Spleen (tissue), 11 donors: Measurements from ENCODE around the gene BMPR1A. TPM values are rescaled to one million over a fixed set of nuclear protein-coding genes. Genes with fewer than 3 reads are reported as not detected.

Source experiments
- DNase-seq: peaks from one replicate; pipeline ENCODE4 v3.0.0-alpha.2; 2020
- H3K27ac ChIP-seq, 8 donors: fragments of 200-600 bp; sonication (generic) in 7 of 8; 1 replicate in 4 of 8; 2 replicates in 4 of 8; pipeline versions ENCODE4 v1.5.0 to v1.8.0; 2016 to 2021; ENCODE audit warnings: inconsistent platforms in 4 of 8, mild to moderate bottlenecking in 4 of 8, moderate library complexity in 1 of 8
- H3K27me3 ChIP-seq, 7 donors: fragments of 200-600 bp; sonication (generic) in 6 of 7; replicated peaks in 1 of 7; 1 replicate in 4 of 7; 2 replicates in 3 of 7; pipeline versions ENCODE4 v1.5.0 to v1.8.0; 2016 to 2021; ENCODE audit warnings: inconsistent platforms in 3 of 7, mild to moderate bottlenecking in 1 of 7
- H3K36me3 ChIP-seq, 6 donors: fragments of 200-600 bp; sonication (generic) in 5 of 6; 1 replicate in 4 of 6; 2 replicates in 2 of 6; pipeline versions ENCODE4 v1.5.0 to v1.8.0; 2016 to 2021; ENCODE audit warnings: inconsistent platforms in 2 of 6
- H3K4me1 ChIP-seq, 6 donors: fragments of 200-600 bp; sonication (generic) in 5 of 6; 1 replicate in 3 of 6; 2 replicates in 3 of 6; pipeline versions ENCODE4 v1.5.0 to v1.8.0; 2016 to 2021; ENCODE audit warnings: inconsistent platforms in 3 of 6
- H3K4me3 ChIP-seq, 8 donors: fragments of 200-600 bp; sonication (generic) in 7 of 8; 1 replicate in 4 of 8; 2 replicates in 4 of 8; pipeline versions ENCODE4 v1.5.0 to v1.8.0; 2016 to 2021; ENCODE audit warnings: inconsistent platforms in 4 of 8, mild to moderate bottlenecking in 4 of 8, moderate library complexity in 2 of 8
- H3K9me3 ChIP-seq, 8 donors: fragments of 200-600 bp; sonication (generic) in 7 of 8; 1 replicate in 4 of 8; 2 replicates in 4 of 8; pipeline versions ENCODE4 v1.5.0 to v1.8.0; 2016 to 2021; ENCODE audit warnings: inconsistent platforms in 4 of 8
- CTCF ChIP-seq, 11 experiments: fragments of 200-600 bp in 7 of 11; fragments of 450-650 bp in 4 of 11; sonication (generic) in 4 of 11; IDR thresholded peaks in 8 of 11; conservative IDR thresholded peaks in 3 of 11; 1 replicate in 7 of 11; 2 replicates in 4 of 11; pipeline versions ENCODE4 v1.4.0 to v1.8.0; 2016 to 2021; ENCODE audit warnings: antibody characterized with exemption in 11 of 11, inconsistent platforms in 4 of 11, mild to moderate bottlenecking in 1 of 11
- POLR2A ChIP-seq, 3 donors: fragments of 450-650 bp; IDR thresholded peaks; one replicate each; pipeline ENCODE4 v1.5.1; 2017; ENCODE audit warnings: antibody characterized with exemption in 3 of 3, mild to moderate bottlenecking in 1 of 3
- POLR2AphosphoS5 ChIP-seq, 3 donors: sonication (generic); formaldehyde crosslinking; IDR thresholded peaks; one replicate each; pipeline ENCODE4 v1.5.1; 2017; ENCODE audit warnings: antibody characterized with exemption in 3 of 3
- WGBS, 5 donors: extraction: QIAGEN DNeasy Blood & Tissue Kit in 3 of 5; methylation state at CpG; one replicate each; pipeline versions ENCODE4 v1.1.5 to v1.1.7; 2013 to 2018; 5-methylcytosine and 5-hydroxymethylcytosine counted together
- intact Hi-C: fragments of 100-400 bp; cut with DNase I; formaldehyde crosslinking; loops from one replicate; pipeline ENCODE4 v1.15.0; 2023; ENCODE audit warnings: low total_unique reads
- polyA plus RNA-seq, 3 donors: library from polyadenylated mRNA; stranded (reverse); fragments of 200-250 nt; gene quantifications; one replicate each; pipeline ENCODE4 v1.2.1, GENCODE V29; 2013
- total RNA-seq, 7 donors: library from RNA; depleted of rRNA in 3 of 7; stranded (reverse); fragments of >200 nt in 3 of 7; fragmentation: NEBNext Ultra II Directional in 4 of 7; extraction: Animal tissue kit (Norgen Biotek cat#: 25700) in 4 of 7; gene quantifications; one replicate each; pipeline versions ENCODE4 v1.1.0 to v1.2.1, GENCODE V29; 2016 to 2021
- donor health status: healthy with polysubstance abuse.
- donor health status: DM: no; HTN: no; CAD: no; lungs with moderate emphysema.
- donor health status: DM: no; HTN: no; CAD: no.
- donor health status: Bipolar disorder and iron deficiency.
- donor health status: healthy.
- donor health status: DM: no; HTN: no; CAD: no.
- donor health status: DM: yes; HTN: yes; CAD: no.

BMPR1A gene
- total and polyA plus RNA-seq, 10 donors, result 1.3 to 17.9 (median 10.2) TPM

DNA sequence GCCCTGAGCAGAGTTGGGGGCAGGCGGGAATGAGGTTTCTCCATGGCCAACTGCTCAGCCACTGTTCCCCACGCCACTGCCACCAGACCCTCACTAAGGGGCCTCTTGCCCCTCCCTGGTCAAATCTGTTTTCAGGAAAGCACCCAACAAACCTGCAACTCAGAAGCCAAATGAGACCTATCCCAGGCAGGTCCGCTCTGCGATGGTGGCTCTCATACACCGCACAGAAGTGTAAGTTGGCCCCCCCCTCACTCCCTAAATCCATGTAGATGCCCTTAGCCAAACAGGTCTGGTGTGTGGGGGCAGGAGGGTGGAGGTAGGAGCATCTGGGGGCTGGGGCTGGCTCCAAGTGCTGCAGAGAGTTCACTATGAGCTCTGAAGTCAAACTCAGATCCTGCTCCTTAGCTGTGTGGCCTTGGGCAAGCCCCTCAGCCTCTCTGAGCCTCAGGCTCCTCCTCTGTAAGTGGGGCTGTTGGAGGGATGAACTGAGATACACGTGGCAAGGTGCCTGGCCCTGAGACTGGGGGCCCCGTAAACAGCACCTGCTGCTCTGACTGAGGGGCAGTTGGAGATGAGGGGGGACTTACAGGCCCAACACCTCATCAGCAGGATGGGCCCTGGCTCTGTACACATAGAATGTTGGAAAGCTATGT lies 199.9 kb downstream of the BMPR1A start:
- 53 to 74% (median 60%) methylated on average over 6 to 7 of the region's 7 CpGs for WGBS, 5 donors
- Histone ChIP-seq H3K4me3 (peak overlapping the region; percentile 27 to 72 (median 50)), H3K36me3 (peaks cover 0 to 5% (median 0%) of the 10 kb centered on the region in 6 donors), H3K27ac (peak overlapping the region; percentile 21 to 87 (median 76)), H3K4me1 (peaks cover 8 to 81% (median 43%) of the 10 kb centered on the region in 6 donors), H3K27me3 (peaks cover 0 to 22% (median 0%) of the 10 kb centered on the region in 7 donors), H3K9me3 (peaks cover 0 to 27% (median 20%) of the 10 kb centered on the region in 8 donors)
- DNase-seq, result peak; percentile 62
- intact Hi-C loops, result no loop called here
- TF ChIP-seq CTCF (IDR thresholded peaks at IDR 0.05 in 8 of 11, conservative IDR thresholded peaks at IDR 0.05 in 3 of 11) (no peak), POLR2AphosphoS5 (IDR thresholded peaks at IDR 0.05) (no peak), POLR2A (IDR thresholded peaks at IDR 0.05) (no peak)

GRCh38 chr10:86956848-86957448 lies 200.5 kb downstream of the BMPR1A start:
- DNase-seq, result no peak
- intact Hi-C loops, result no loop called here
- Histone ChIP-seq H3K4me3 (peak overlapping the region; percentile 27 to 72 (median 50)), H3K9me3 (peaks cover 0 to 21% (median 15%) of the 10 kb centered on the region in 8 donors), H3K27ac (peak overlapping the region; percentile 21 to 87 (median 76)), H3K4me1 (peaks cover 8 to 81% (median 44%) of the 10 kb centered on the region in 6 donors), H3K27me3 (peaks cover 0 to 22% (median 0%) of the 10 kb centered on the region in 7 donors), H3K36me3 (peaks cover 0 to 11% (median 0%) of the 10 kb centered on the region in 6 donors)
- TF ChIP-seq POLR2A (IDR thresholded peaks at IDR 0.05), result no peak
- 55 to 82% (median 71%) methylated on average over 4 to 7 of the region's 7 CpGs for WGBS, 5 donors

DNA sequence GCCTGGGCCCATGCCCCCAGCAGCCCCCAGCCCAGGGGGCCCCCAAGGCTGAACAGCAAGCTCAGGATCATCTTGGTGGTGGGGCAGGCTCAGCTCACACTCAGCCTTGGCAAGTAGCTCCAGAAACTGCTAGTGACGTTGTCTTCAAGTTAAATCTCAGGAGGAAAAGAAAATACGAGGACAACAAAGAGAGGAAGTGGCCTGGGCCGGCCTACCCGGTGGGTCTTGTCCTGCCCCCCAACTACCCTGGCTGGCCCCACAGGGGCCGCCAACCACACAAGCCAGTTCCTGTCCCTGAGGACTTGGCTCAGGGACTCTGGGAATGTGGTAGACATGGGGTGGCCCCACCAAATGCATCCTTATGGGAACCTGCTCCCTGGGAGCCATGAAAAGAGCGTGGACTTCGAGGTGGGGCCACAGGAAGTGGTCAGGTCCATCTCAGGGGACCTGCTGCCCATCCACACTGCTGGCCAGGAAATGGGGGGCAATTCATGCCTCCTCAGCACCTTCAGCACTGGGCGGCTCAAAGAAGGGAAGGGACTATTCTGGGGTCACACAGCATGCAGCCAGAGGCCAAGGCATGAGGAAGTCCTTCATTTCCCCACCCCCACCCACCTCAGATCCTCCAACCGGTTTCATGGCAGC lies 201.2 kb downstream of the BMPR1A start, which contains the start of gene MMRN2:
Gene MMRN2 (minus strand): TSS at position 145 of the 645 bp plus-strand sequence. CDS start 74 bp downstream, at position 71.
- WGBS, 5 donors, result 22 to 37% (median 31%) methylated on average over 6 to 9 of the region's 9 CpGs
- Histone ChIP-seq H3K27ac (peak within 1 kb of the TSS; percentile 21 to 87 (median 76)), H3K27me3 (peaks cover 0 to 22% (median 0%) of the 10 kb centered on the region in 7 donors), H3K36me3 (peaks cover 0 to 14% (median 0%) of the 10 kb centered on the region in 6 donors), H3K9me3 (peaks cover 0 to 15% (median 8%) of the 10 kb centered on the region in 8 donors), H3K4me1 (peaks cover 8 to 76% (median 44%) of the 10 kb centered on the region in 6 donors), H3K4me3 (peak within 1 kb of the TSS; percentile 27 to 72 (median 50))
- TF ChIP-seq CTCF (IDR thresholded peaks at IDR 0.05 in 8 of 11, conservative IDR thresholded peaks at IDR 0.05 in 3 of 11), result no peak
- no peak for TF ChIP-seq POLR2A (IDR thresholded peaks at IDR 0.05)
- TF ChIP-seq POLR2AphosphoS5 (IDR thresholded peaks at IDR 0.05), result peak; percentile 26 to 70 (median 51)
- peak; percentile 80 for DNase-seq
- intact Hi-C loops, result no loop called here

GRCh38 chr10:86958116-86958900 lies 201.9 kb downstream of the BMPR1A start, which contains the start of gene SNCG:
Gene SNCG (plus strand): TSS chr10:86958599. CDS start chr10:86958698, 99 bp downstream.
- peaks cover 8 to 69% (median 43%) of the 10 kb centered on the region in 6 donors for H3K4me1 ChIP-seq
- peaks cover 0 to 19% (median 0%) of the 10 kb centered on the region in 6 donors for H3K36me3 ChIP-seq
- WGBS, 5 donors, result 39 to 59% (median 52%) methylated on average over 14 to 22 of the region's 22 CpGs
- intact Hi-C loops, result no loop called here
- H3K27me3 ChIP-seq, result peaks cover 0 to 22% (median 0%) of the 10 kb centered on the region in 7 donors
- peak; percentile 76 for DNase-seq
- TF ChIP-seq POLR2A (IDR thresholded peaks at IDR 0.05), result no peak
- TF ChIP-seq CTCF (IDR thresholded peaks at IDR 0.05 in 8 of 11, conservative IDR thresholded peaks at IDR 0.05 in 3 of 11), result no peak
- peak; percentile 17 to 53 (median 41) for TF ChIP-seq POLR2AphosphoS5 (IDR thresholded peaks at IDR 0.05)
- H3K4me3 ChIP-seq, result peak within 1 kb of the TSS; percentile 27 to 72 (median 50)
- H3K9me3 ChIP-seq, result peaks cover 0 to 7% (median 3%) of the 10 kb centered on the region in 8 donors
- H3K27ac ChIP-seq, result peak within 1 kb of the TSS; percentile 41 to 87 (median 76)
